PC-3 (cell line): ENCODE results near the gene GSTO2.

ENCODE experiments used
- CTCF ChIP-seq: fragments of 300-600 bp; sonication (generic); conservative IDR thresholded peaks from 2 replicates; pipeline ENCODE4 v1.5.1; 2017; ENCODE audit warnings: antibody characterized with exemption, low read depth, mild to moderate bottlenecking, low read length
- EZH2 ChIP-seq: fragments of 300-600 bp; sonication (generic); IDR thresholded peaks from one replicate; pipeline ENCODE4 v1.6.1; 2017; ENCODE audit warnings: antibody characterized with exemption, mild to moderate bottlenecking, low read length; ENCODE audit not compliant: unreplicated experiment

- TF ChIP-seq CTCF (no peak), EZH2 (no peak)
Observed at GRCh38 chr10:104304927-104305326, 35.9 kb downstream of the GSTO2 start.
